ENCODE data around the gene COX6B1. TPM values are rescaled to one million over a fixed set of nuclear protein-coding genes. Genes with fewer than 3 reads are reported as not detected.
A peak's percentile ranks its signal among the peaks of the same experiment; 100 is the strongest.

The COX6B1 gene
- total RNA-seq, 4 donors from 2014 or later = 462 to 930 (median 787) TPM

DNA sequence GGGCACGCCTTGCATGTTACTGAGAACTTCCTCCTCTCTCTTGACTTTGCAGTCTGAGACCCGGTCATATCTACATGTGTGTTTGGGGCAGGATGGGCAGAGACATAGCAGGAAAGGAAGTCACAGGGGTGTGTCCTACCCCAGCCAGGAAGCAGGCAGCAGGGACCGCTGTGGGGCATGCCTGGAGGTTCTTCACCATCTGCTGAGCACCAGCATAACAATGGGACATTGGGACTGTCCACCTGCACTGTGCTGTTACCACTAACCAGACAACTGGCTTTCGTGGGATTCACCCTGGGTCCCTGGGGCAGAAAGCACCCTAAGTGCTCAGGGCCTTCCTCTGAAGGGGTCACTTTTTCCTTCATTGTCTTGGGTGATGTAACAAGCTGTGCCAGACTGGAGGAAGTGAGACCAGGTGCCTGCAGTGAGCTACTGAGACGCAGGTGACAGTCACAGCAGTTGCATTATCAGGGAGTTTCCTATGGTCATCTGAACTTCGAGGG, 38.2 kb upstream of the COX6B1 start:
- Histone ChIP-seq H3K4me1 (peaks cover 2 to 12% (median 7%) of the 10 kb centered on the region in 4 donors), H3K4me3 (no peak overlapping the region), H3K9me3 (peaks cover 0 to 8% (median 0%) of the 10 kb centered on the region in 4 donors), H3K27me3 (no peaks in the 10 kb centered on the region), H3K27ac (peak overlapping the region in 2 of 4 donors; percentile 55 to 74), H3K36me3 (no peaks in the 10 kb centered on the region)
- DNase-seq = peak in 2 of 3 donors; percentile 52 to 60
- TF ChIP-seq, protein P1, sequence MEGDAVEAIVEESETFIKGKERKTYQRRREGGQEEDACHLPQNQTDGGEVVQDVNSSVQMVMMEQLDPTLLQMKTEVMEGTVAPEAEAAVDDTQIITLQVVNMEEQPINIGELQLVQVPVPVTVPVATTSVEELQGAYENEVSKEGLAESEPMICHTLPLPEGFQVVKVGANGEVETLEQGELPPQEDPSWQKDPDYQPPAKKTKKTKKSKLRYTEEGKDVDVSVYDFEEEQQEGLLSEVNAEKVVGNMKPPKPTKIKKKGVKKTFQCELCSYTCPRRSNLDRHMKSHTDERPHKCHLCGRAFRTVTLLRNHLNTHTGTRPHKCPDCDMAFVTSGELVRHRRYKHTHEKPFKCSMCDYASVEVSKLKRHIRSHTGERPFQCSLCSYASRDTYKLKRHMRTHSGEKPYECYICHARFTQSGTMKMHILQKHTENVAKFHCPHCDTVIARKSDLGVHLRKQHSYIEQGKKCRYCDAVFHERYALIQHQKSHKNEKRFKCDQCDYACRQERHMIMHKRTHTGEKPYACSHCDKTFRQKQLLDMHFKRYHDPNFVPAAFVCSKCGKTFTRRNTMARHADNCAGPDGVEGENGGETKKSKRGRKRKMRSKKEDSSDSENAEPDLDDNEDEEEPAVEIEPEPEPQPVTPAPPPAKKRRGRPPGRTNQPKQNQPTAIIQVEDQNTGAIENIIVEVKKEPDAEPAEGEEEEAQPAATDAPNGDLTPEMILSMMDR (IDR thresholded peaks at IDR 0.05) = no peak

DNA sequence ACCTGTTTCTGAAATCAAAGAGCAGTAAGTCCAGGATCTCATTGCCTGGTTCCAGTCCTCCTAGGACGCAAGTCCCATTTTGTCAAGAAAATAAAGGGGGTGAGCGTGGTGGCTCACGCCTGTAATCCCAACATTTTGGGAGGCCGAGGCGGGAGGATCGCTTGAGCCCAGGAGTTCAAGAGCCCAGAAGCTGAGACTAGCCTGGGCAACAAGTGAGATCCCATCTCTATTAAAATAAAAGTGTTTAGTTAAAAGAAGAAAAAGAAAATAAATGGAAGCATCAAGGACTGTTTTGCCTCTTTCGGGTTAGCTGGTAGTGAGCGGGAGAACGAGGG, 35.9 kb upstream of the COX6B1 start:
- H3K36me3 ChIP-seq = no peaks in the 10 kb centered on the region
- H3K9me3 ChIP-seq = peaks cover 0 to 8% (median 0%) of the 10 kb centered on the region in 4 donors
- peaks cover 2 to 12% (median 7%) of the 10 kb centered on the region in 4 donors for H3K4me1 ChIP-seq
- TF ChIP-seq, protein P1 (IDR thresholded peaks at IDR 0.05) = no peak
- peak overlapping the region; percentile 63 to 85 (median 75) for H3K4me3 ChIP-seq
- DNase-seq = no peak
- H3K27me3 ChIP-seq = no peaks in the 10 kb centered on the region
- peak overlapping the region in 3 of 4 donors; percentile 66 to 83 (median 77) for H3K27ac ChIP-seq

DNA sequence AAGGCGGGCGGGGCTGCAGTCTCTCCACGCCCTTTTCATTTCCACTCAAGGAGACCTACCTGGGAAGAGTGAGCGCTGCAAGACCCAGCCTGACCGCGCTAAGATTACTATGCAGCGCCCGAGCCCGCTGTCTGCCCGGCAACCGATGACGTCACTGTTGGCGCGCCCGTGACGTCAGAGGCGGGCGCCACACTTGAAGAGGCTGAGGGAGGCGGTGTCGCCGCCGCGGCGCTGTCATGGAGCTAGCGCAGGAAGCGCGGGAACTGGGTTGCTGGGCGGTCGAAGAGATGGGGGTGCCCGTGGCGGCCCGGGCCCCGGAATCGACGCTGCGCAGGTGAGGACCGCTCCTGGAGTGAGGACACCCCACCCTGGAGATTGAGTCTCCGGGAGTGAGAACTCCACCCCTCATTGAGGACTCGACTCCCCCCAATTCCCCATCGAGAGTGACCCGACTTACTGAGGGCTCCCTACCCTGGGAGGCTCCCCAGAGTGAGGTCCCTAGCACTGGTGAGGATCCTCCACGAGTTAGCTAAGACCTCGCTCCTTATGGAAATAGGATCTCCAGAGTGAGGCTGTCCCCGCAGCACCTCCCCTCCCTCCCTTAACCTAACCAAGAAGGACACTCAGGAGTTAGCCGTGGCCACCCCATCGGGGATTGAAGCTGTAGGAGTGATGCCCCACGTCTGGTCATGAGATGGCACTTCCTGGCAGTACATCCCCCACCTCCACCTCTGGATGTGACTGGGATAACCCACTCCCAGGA, 35.4 kb upstream of the COX6B1 start, which contains the start of gene HAUS5:
TSS of gene HAUS5 (plus strand) at position 177 of the 763 bp plus-strand sequence. CDS start at position 237, 60 bp downstream.
- DNase-seq = peak; percentile 96 to 98 (median 97)
- TF ChIP-seq POLR2A (IDR thresholded peaks at IDR 0.05) = peak in 1 of 2 donors; percentile 26
- TF ChIP-seq, protein P1 (IDR thresholded peaks at IDR 0.05) = peak in 3 of 6 experiments; percentile 21 to 41 (median 23)
- Histone ChIP-seq H3K36me3 (no peaks in the 10 kb centered on the region), H3K4me3 (peak within 1 kb of the TSS; percentile 63 to 85 (median 75)), H3K27ac (peak within 1 kb of the TSS; percentile 66 to 83 (median 74)), H3K9me3 (peaks cover 0 to 8% (median 0%) of the 10 kb centered on the region in 4 donors), H3K27me3 (no peaks in the 10 kb centered on the region), H3K4me1 (peaks cover 2 to 12% (median 7%) of the 10 kb centered on the region in 4 donors)

DNA sequence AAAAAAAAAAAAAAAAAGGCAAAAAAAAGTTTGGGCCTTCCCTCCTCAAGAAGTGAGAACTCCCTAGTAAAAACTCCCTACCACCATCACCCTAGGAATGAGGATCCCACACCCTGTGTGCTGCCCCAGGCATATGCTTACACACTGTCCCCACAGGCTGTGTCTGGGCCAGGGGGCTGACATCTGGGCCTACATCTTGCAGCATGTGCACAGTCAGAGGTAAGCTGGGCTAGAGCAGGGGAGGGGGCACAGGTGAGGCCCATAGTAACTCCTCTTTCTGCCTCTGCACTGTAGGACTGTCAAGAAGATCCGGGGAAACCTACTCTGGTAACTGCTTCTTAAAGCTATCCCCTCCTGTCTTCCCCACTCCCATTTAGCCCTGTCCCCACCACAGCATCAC, 34.5 kb upstream of the COX6B1 start:
- H3K27me3 ChIP-seq = no peaks in the 10 kb centered on the region
- H3K36me3 ChIP-seq = no peaks in the 10 kb centered on the region
- H3K9me3 ChIP-seq = no peaks in the 10 kb centered on the region
- no peak for DNase-seq
- TF ChIP-seq, protein P1 (IDR thresholded peaks at IDR 0.05) = no peak
- TF ChIP-seq POLR2A (IDR thresholded peaks at IDR 0.05) = no peak
- H3K4me1 ChIP-seq = peaks cover 2 to 12% (median 7%) of the 10 kb centered on the region in 4 donors
- no peak overlapping the region for H3K4me3 ChIP-seq
- H3K27ac ChIP-seq = no peak overlapping the region

DNA sequence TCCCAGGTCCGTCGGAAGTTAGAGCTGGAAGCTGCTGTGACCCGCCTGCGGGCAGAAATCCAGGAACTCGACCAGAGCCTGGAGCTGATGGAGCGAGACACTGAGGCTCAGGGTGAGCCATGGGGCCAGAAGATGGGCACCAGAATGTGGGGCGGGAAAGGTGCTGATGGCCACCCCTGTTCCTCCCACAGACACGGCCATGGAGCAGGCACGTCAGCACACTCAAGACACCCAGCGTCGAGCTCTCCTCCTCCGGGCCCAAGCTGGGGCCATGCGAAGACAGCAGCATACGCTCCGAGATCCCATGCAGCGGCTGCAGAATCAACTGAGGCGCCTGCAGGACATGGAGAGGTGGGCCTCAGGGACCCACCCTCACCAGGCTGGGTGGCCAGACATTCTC, 33.1 kb upstream of the COX6B1 start:
- DNase-seq = no peak
- no peak overlapping the region for H3K4me3 ChIP-seq
- TF ChIP-seq, protein P1 (IDR thresholded peaks at IDR 0.05) = no peak
- TF ChIP-seq POLR2A (IDR thresholded peaks at IDR 0.05) = no peak
- no peaks in the 10 kb centered on the region for H3K27me3 ChIP-seq
- H3K4me1 ChIP-seq = peaks cover 2 to 12% (median 7%) of the 10 kb centered on the region in 4 donors
- no peak overlapping the region for H3K27ac ChIP-seq
- no peaks in the 10 kb centered on the region for H3K9me3 ChIP-seq
- H3K36me3 ChIP-seq = no peaks in the 10 kb centered on the region

Data from Peyer's patch (tissue), 4 donors.